ENCODE measurements around the gene SH3YL1. TPM values are rescaled to one million over a fixed set of nuclear protein-coding genes. Genes with fewer than 3 reads are reported as not detected.
"Not testable (repeated sequence)": the region's sequence is repeated elsewhere in the genome, so short reads cannot be mapped to it uniquely, and the experiment has no call there.

Gene SH3YL1
- total RNA-seq, 1 experiment from 2014 or later = 33.0 TPM

DNA sequence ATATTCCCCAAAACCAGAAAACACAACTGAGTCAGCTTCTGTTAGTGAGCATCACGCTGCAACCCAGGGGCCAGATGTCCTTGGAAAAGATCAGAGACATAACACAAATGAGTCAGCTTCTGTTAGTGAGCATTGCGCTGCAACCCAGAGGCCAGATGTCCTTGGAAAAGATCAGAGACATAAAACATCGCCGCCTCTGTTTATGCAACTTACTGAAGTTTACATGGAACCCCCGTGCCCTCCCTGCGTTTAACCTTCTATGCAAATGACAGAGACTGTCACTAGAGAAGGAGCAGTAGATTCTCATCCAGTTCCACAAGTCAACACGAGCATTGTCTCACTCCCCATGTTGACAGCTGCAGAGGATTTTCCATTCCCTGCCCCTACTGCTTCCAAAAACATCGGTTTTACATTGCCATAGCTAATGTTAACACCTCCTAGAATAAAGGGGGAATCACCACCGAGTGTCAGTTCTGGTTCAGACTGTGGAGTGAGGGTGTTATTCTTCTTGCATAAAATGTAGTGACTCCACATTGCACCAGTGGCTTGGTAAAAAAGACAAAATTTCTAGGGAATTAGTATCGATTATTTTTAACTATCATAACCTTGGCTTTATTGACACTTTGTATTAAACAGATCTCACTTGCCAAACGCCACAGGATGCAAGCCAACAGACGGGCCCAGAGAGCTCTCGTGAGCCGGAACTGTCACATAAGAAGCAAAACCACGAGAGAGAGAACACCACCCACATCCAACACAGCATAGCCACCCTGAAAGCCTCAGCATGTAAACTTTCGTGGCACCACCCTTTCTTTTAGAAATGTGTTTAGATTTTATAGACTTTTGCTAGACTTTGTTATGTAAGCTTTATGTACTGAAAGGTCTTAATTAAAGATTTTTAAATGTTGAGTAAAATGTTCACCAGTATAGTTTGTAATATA lies 87.7 kb downstream of the SH3YL1 start:
- intact Hi-C loops (cut with micrococcal nuclease; ENCODE audit: unreplicated experiment) = no loop called here
- ChIA-PET CTCF (no interaction called here), POLR2A (ENCODE audit: low non-redundant PET) (no interaction called here)
- H3K9me3 ChIP-seq (ENCODE audit: low read depth, low read length, poor library complexity, severe bottlenecking) = no peaks in the 10 kb centered on the region
- no peak for DNase-seq (ENCODE audit: low spot score)
- no peak for TF ChIP-seq EZH2 (IDR thresholded peaks at IDR 0.05; ENCODE audit: borderline replicate concordance, low read depth, low read length, poor library complexity, severe bottlenecking)
- TF ChIP-seq CTCF (conservative IDR thresholded peaks at IDR 0.05; ENCODE audit: low read depth, low read length) = no peak
- no TSS peak for BruUV-seq (replicated peaks)
- H3K36me3 ChIP-seq (ENCODE audit: insufficient read depth, low read length, poor library complexity, severe bottlenecking) = no peaks in the 10 kb centered on the region
- H3K27me3 ChIP-seq (replicated peaks; ENCODE audit: insufficient read depth, low read depth, low read length, poor library complexity) = no peaks in the 10 kb centered on the region
- no peaks in the 10 kb centered on the region for H3K4me1 ChIP-seq (ENCODE audit: insufficient read depth, low read length, poor library complexity, severe bottlenecking)
- H3K27ac ChIP-seq (ENCODE audit: low read depth, low read length, poor library complexity, severe bottlenecking) = no peak overlapping the region
- H3K4me3 ChIP-seq (ENCODE audit: low read depth, low read length, poor library complexity, severe bottlenecking) = no peak overlapping the region

GRCh38 chr2:175161-175786 lies 88.6 kb downstream of the SH3YL1 start:
- H3K9me3 ChIP-seq (ENCODE audit: low read depth, low read length, poor library complexity, severe bottlenecking) = no peaks in the 10 kb centered on the region
- no peaks in the 10 kb centered on the region for H3K4me1 ChIP-seq (ENCODE audit: insufficient read depth, low read length, poor library complexity, severe bottlenecking)
- BruUV-seq (replicated peaks) = no TSS peak
- POLR2A ChIA-PET (ENCODE audit: low non-redundant PET) = no interaction called here
- no peak overlapping the region for H3K27ac ChIP-seq (ENCODE audit: low read depth, low read length, poor library complexity, severe bottlenecking)
- H3K36me3 ChIP-seq (ENCODE audit: insufficient read depth, low read length, poor library complexity, severe bottlenecking) = no peaks in the 10 kb centered on the region
- H3K27me3 ChIP-seq (replicated peaks; ENCODE audit: insufficient read depth, low read depth, low read length, poor library complexity) = no peaks in the 10 kb centered on the region
- no peak overlapping the region for H3K4me3 ChIP-seq (ENCODE audit: low read depth, low read length, poor library complexity, severe bottlenecking)
- no peak for DNase-seq (ENCODE audit: low spot score)
- CTCF ChIA-PET = no interaction called here
- intact Hi-C loops (cut with micrococcal nuclease; ENCODE audit: unreplicated experiment) = no loop called here
- TF ChIP-seq CTCF (conservative IDR thresholded peaks at IDR 0.05; ENCODE audit: low read depth, low read length) = no peak
- no peak for TF ChIP-seq EZH2 (IDR thresholded peaks at IDR 0.05; ENCODE audit: borderline replicate concordance, low read depth, low read length, poor library complexity, severe bottlenecking)

DNA sequence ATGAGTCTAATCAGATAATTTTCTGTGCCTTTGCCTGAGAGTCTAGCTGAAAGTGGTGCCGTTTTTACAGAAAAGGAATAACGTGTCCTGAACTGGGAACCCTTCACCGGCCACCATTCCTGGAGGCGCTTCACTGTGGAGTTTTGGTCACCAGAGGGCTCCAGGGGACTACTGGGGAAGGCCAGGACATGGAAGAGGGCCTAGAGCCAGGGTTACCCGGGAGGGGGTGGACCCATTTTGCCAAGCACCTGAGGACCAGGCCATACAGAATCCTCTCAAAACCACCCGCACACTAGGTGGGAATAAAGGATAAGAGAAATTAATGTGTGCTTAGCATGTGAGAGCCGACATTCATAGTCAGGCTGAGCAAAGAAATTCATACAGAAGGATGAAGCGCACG lies 91.7 kb downstream of the SH3YL1 start:
- H3K27ac ChIP-seq (ENCODE audit: low read depth, low read length, poor library complexity, severe bottlenecking); POLR2A ChIA-PET (ENCODE audit: low non-redundant PET); H3K4me1 ChIP-seq (ENCODE audit: insufficient read depth, low read length, poor library complexity, severe bottlenecking); H3K4me3 ChIP-seq (ENCODE audit: low read depth, low read length, poor library complexity, severe bottlenecking); intact Hi-C loops (cut with micrococcal nuclease; ENCODE audit: unreplicated experiment); BruUV-seq (replicated peaks); H3K27me3 ChIP-seq (replicated peaks; ENCODE audit: insufficient read depth, low read depth, low read length, poor library complexity); CTCF ChIA-PET; H3K36me3 ChIP-seq (ENCODE audit: insufficient read depth, low read length, poor library complexity, severe bottlenecking); H3K9me3 ChIP-seq (ENCODE audit: low read depth, low read length, poor library complexity, severe bottlenecking): not testable (repeated sequence)
- peak; percentile 28 for TF ChIP-seq CTCF (conservative IDR thresholded peaks at IDR 0.05; ENCODE audit: low read depth, low read length)
- DNase-seq (ENCODE audit: low spot score) = peak; percentile 15

Measured in A673 (cell line).